Adrenal gland (tissue), 12 donors: Measurements from ENCODE around the gene TLCD1. TPM values are rescaled to one million over a fixed set of nuclear protein-coding genes. Genes with fewer than 3 reads are reported as not detected.
A peak's percentile ranks its signal among the peaks of the same experiment; 100 is the strongest.

Experiments used
- DNase-seq, 7 donors: peaks; one replicate each; pipeline ENCODE4 v3.0.0-alpha.2; 2019 to 2020
- H3K27ac ChIP-seq, 5 donors: fragments of 200-600 bp; sonication (generic) in 4 of 5; 1 replicate in 3 of 5; 2 replicates in 2 of 5; pipeline versions ENCODE4 v1.5.1 to v1.8.0; 2016 to 2020; ENCODE audit warnings: mild to moderate bottlenecking in 1 of 5
- H3K27me3 ChIP-seq: fragments of 200-600 bp; 2 replicates; pipeline ENCODE4 v1.8.0; 2021
- H3K36me3 ChIP-seq, 2 donors: fragments of 200-600 bp; replicated peaks in 1 of 2; 1 replicate in 1 of 2; 2 replicates in 1 of 2; pipeline versions ENCODE4 v1.5.1 to v1.8.0; 2018 to 2022
- H3K4me1 ChIP-seq, 2 donors: fragments of 200-600 bp; replicated peaks in 1 of 2; 1 replicate in 1 of 2; 2 replicates in 1 of 2; pipeline versions ENCODE4 v1.5.1 to v1.8.0; 2018 to 2021
- H3K4me3 ChIP-seq, 4 donors: fragments of 200-600 bp; sonication (generic) in 3 of 4; one replicate each; pipeline ENCODE4 v1.5.1; 2016 to 2018
- H3K9me3 ChIP-seq, 3 donors: fragments of 200-600 bp; sonication (generic) in 1 of 3; replicated peaks in 1 of 3; 1 replicate in 2 of 3; 2 replicates in 1 of 3; pipeline versions ENCODE4 v1.5.1 to v1.8.0; 2016 to 2021
- CTCF ChIP-seq, 6 experiments: fragments of 450-650 bp in 4 of 6; fragments of 200-600 bp in 2 of 6; sonication (generic) in 1 of 6; IDR thresholded peaks; 1 replicate in 5 of 6; 2 replicates in 1 of 6; pipeline versions ENCODE4 v1.5.1 to v1.8.0; 2016 to 2021; ENCODE audit warnings: antibody characterized with exemption in 6 of 6, mild to moderate bottlenecking in 2 of 6, moderate library complexity in 1 of 6
- POLR2A ChIP-seq, 2 donors: fragments of 450-650 bp; IDR thresholded peaks; one replicate each; pipeline ENCODE4 v1.6.1; 2017; ENCODE audit warnings: antibody characterized with exemption in 2 of 2, mild to moderate bottlenecking in 2 of 2, moderate library complexity in 1 of 2
- WGBS, 4 donors: extraction: QIAGEN DNeasy Blood & Tissue Kit in 2 of 4; methylation state at CpG; one replicate each; pipeline versions ENCODE4 v1.1.5 to v1.1.7; 2013 to 2017; 5-methylcytosine and 5-hydroxymethylcytosine counted together
- intact Hi-C, 2 donors: fragments of 100-400 bp; cut with DNase I; formaldehyde crosslinking; loops; one replicate each; pipeline versions ENCODE4 v1.14.1 to v1.15.0; 2022 to 2023
- polyA plus RNA-seq, 3 donors: library from polyadenylated mRNA; stranded (reverse); fragments of 200-250 nt in 2 of 3; fragments of 350-450 nt in 1 of 3; fragmentation: Illumina TruSeq in 1 of 3; extraction: RNeasy Lipid Tissue Mini Kit (QIAGEN cat#74804) in 1 of 3; gene quantifications; one replicate each; pipeline ENCODE4 v1.2.3, GENCODE V29; 2013 to 2014
- total RNA-seq, 9 donors: library from RNA; depleted of rRNA in 4 of 9; stranded (reverse); fragments of >200 nt in 4 of 9; fragments of 120-200 nt in 1 of 9; fragmentation: NEBNext Ultra II Directional in 1 of 9; extraction: Animal tissue kit (Norgen Biotek cat#: 25700) in 1 of 9; gene quantifications; one replicate each; pipeline versions ENCODE4 v1.1.0 to v1.2.4, GENCODE V29; 2013 to 2023
- donor health status: healthy with polysubstance abuse.
- donor health status: Bipolar disorder and iron deficiency.
- donor health status: DM: yes; HTN: yes; CAD: no.
- donor health status: DM: no; HTN: no; CAD: no.
- donor health status: DM: no; HTN: no; CAD: no.
- donor health status: DM: yes; HTN: yes; CAD: no.

Gene TLCD1
- total and polyA plus RNA-seq, 12 donors = 0.52 to 18.8 (median 5.9) TPM

- H3K27ac ChIP-seq = no peak overlapping the region
- no peaks in the 10 kb centered on the region for H3K9me3 ChIP-seq
- DNase-seq = no peak
- no peak overlapping the region for H3K4me3 ChIP-seq
- TF ChIP-seq POLR2A (IDR thresholded peaks at IDR 0.05) (no peak), CTCF (IDR thresholded peaks at IDR 0.05) (no peak)
- H3K4me1 ChIP-seq = no peaks in the 10 kb centered on the region
- H3K36me3 ChIP-seq = peaks cover 0 to 41% of the 10 kb centered on the region in 2 donors
- 83 to 94% (median 90%) methylated on average over 11 to 14 of the region's 14 CpGs for WGBS, 4 donors
- H3K27me3 ChIP-seq = no peaks in the 10 kb centered on the region
- intact Hi-C loops = loop anchor here in 1 of 2 donors (10.0 kb wide), 1 partner anchor 50 kb away; no protein-coding TSS in a partner anchor
Measured at GRCh38 chr17:28704219-28704858, 21.7 kb downstream of the TLCD1 start.

GRCh38 chr17:28703552-28704218 is 22.3 kb downstream of the TLCD1 start:
- TF ChIP-seq POLR2A (IDR thresholded peaks at IDR 0.05) (no peak), CTCF (IDR thresholded peaks at IDR 0.05) (no peak)
- H3K9me3 ChIP-seq = no peaks in the 10 kb centered on the region
- H3K36me3 ChIP-seq = peaks cover 0 to 48% of the 10 kb centered on the region in 2 donors
- H3K27me3 ChIP-seq = no peaks in the 10 kb centered on the region
- intact Hi-C loops = loop anchor here in 1 of 2 donors (10.0 kb wide), 1 partner anchor 49 kb away; no protein-coding TSS in a partner anchor
- H3K27ac ChIP-seq = no peak overlapping the region
- no peaks in the 10 kb centered on the region for H3K4me1 ChIP-seq
- 83 to 86% (median 84%) methylated on average over 16 of the region's 16 CpGs for WGBS, 4 donors
- H3K4me3 ChIP-seq = no peak overlapping the region
- DNase-seq = no peak

GRCh38 chr17:28702752-28703150 is 23.3 kb downstream of the TLCD1 start:
- H3K27ac ChIP-seq = no peak overlapping the region
- WGBS, 4 donors = 52 to 75% (median 68%) methylated on average over 2 to 3 of the region's 3 CpGs
- intact Hi-C loops = loop anchor here in 1 of 2 donors (10.0 kb wide), 1 partner anchor 48 kb away; no protein-coding TSS in a partner anchor
- TF ChIP-seq POLR2A (IDR thresholded peaks at IDR 0.05) = no peak
- no peak for TF ChIP-seq CTCF (IDR thresholded peaks at IDR 0.05)
- H3K27me3 ChIP-seq = no peaks in the 10 kb centered on the region
- H3K4me1 ChIP-seq = no peaks in the 10 kb centered on the region
- no peak overlapping the region for H3K4me3 ChIP-seq
- H3K36me3 ChIP-seq = peaks cover 0 to 57% of the 10 kb centered on the region in 2 donors
- no peaks in the 10 kb centered on the region for H3K9me3 ChIP-seq
- no peak for DNase-seq

- peak overlapping the region in 1 of 5 donors; percentile 16 for H3K27ac ChIP-seq
- no peaks in the 10 kb centered on the region for H3K9me3 ChIP-seq
- no peak for DNase-seq
- 69 to 75% (median 72%) methylated on average over 10 of the region's 10 CpGs for WGBS, 4 donors
- H3K27me3 ChIP-seq = no peaks in the 10 kb centered on the region
- no peaks in the 10 kb centered on the region for H3K4me1 ChIP-seq
- H3K4me3 ChIP-seq = no peak overlapping the region
- no peak for TF ChIP-seq POLR2A (IDR thresholded peaks at IDR 0.05)
- TF ChIP-seq CTCF (IDR thresholded peaks at IDR 0.05) = no peak
- peaks cover 0 to 63% of the 10 kb centered on the region in 2 donors for H3K36me3 ChIP-seq
- intact Hi-C loops = loop anchor here in 1 of 2 donors (10.0 kb wide), 1 partner anchor 47 kb away; no protein-coding TSS in a partner anchor
Measured at GRCh38 chr17:28702026-28702751, 23.8 kb downstream of the TLCD1 start.
